Measurements from ENCODE around the gene LAGE3. TPM values are rescaled to one million over a fixed set of nuclear protein-coding genes. Genes with fewer than 3 reads are reported as not detected.

LAGE3 gene
- total RNA-seq, 1 donor from 2014 or later = 20.0 TPM

GRCh38 chrX:154473683-154474082 lies 5.4 kb downstream of the LAGE3 start:
- Histone ChIP-seq H2AFZ (ENCODE audit: low read depth, low read length) (no peak overlapping the region), H3K9me3 (ENCODE audit: insufficient read depth, low read depth, low read length) (no peaks in the 10 kb centered on the region), H4K20me1 (ENCODE audit: insufficient read depth, low read length) (peaks cover 7% of the 10 kb centered on the region), H3K36me3 (ENCODE audit: insufficient read depth, low read length) (peaks cover 2% of the 10 kb centered on the region), H3K27ac (ENCODE audit: low read depth, low read length) (no peak overlapping the region), H3K27me3 (ENCODE audit: insufficient read depth, low read length) (no peaks in the 10 kb centered on the region), H3K4me3 (ENCODE audit: insufficient read depth, low read depth, low read length) (no peak overlapping the region), H3K4me2 (ENCODE audit: low read length) (no peak overlapping the region), H3K4me1 (ENCODE audit: insufficient read depth, low read length) (no peaks in the 10 kb centered on the region), H3K79me2 (ENCODE audit: insufficient read depth, low read length) (no peaks in the 10 kb centered on the region), H3K9ac (ENCODE audit: low read length) (no peak overlapping the region)
- H3K4me1 Mint-ChIP-seq (ENCODE audit: low read depth, unreplicated experiment) = no peaks in the 10 kb centered on the region
- no peak overlapping the region for H3K4me3 Mint-ChIP-seq (ENCODE audit: unreplicated experiment)
- TF ChIP-seq EZH2 (IDR thresholded peaks at IDR 0.05; ENCODE audit: insufficient read depth, low read length) = no peak
- no peak for TF ChIP-seq CTCF (IDR thresholded peaks at IDR 0.05; ENCODE audit: insufficient read depth, low read depth, low read length)
- no peak for DNase-seq (ENCODE audit: low read depth)
- no peak overlapping the region for H3K27ac Mint-ChIP-seq (ENCODE audit: unreplicated experiment)
- H3K36me3 Mint-ChIP-seq (ENCODE audit: low read depth, unreplicated experiment) = no peaks in the 10 kb centered on the region
- H3K27me3 Mint-ChIP-seq (ENCODE audit: low read depth, unreplicated experiment) = no peaks in the 10 kb centered on the region
- no peak for FAIRE-seq
- H3K9me3 Mint-ChIP-seq (ENCODE audit: unreplicated experiment) = no peaks in the 10 kb centered on the region

- H3K9me3 ChIP-seq (ENCODE audit: insufficient read depth, low read depth, low read length) = no peaks in the 10 kb centered on the region
- DNase-seq (ENCODE audit: low read depth) = no peak
- no peaks in the 10 kb centered on the region for H3K4me1 ChIP-seq (ENCODE audit: insufficient read depth, low read length)
- H3K79me2 ChIP-seq (ENCODE audit: insufficient read depth, low read length) = no peaks in the 10 kb centered on the region
- Mint-ChIP-seq H3K36me3 (ENCODE audit: low read depth, unreplicated experiment) (no peaks in the 10 kb centered on the region), H3K27ac (ENCODE audit: unreplicated experiment) (peak overlapping the region; percentile 9), H3K27me3 (ENCODE audit: low read depth, unreplicated experiment) (no peaks in the 10 kb centered on the region), H3K9me3 (ENCODE audit: unreplicated experiment) (no peaks in the 10 kb centered on the region), H3K4me1 (ENCODE audit: low read depth, unreplicated experiment) (no peaks in the 10 kb centered on the region), H3K4me3 (ENCODE audit: unreplicated experiment) (peak overlapping the region; percentile 14)
- TF ChIP-seq CTCF (IDR thresholded peaks at IDR 0.05; ENCODE audit: insufficient read depth, low read depth, low read length) = no peak
- no peak for TF ChIP-seq EZH2 (IDR thresholded peaks at IDR 0.05; ENCODE audit: insufficient read depth, low read length)
- FAIRE-seq = no peak
- no peaks in the 10 kb centered on the region for H3K27me3 ChIP-seq (ENCODE audit: insufficient read depth, low read length)
- no peak overlapping the region for H3K4me2 ChIP-seq (ENCODE audit: low read length)
- H3K36me3 ChIP-seq (ENCODE audit: insufficient read depth, low read length) = peaks cover 2% of the 10 kb centered on the region
- no peak overlapping the region for H3K4me3 ChIP-seq (ENCODE audit: insufficient read depth, low read depth, low read length)
- peaks cover 7% of the 10 kb centered on the region for H4K20me1 ChIP-seq (ENCODE audit: insufficient read depth, low read length)
- H3K27ac ChIP-seq (ENCODE audit: low read depth, low read length) = no peak overlapping the region
- no peak overlapping the region for H2AFZ ChIP-seq (ENCODE audit: low read depth, low read length)
- no peak overlapping the region for H3K9ac ChIP-seq (ENCODE audit: low read length)
Observed at GRCh38 chrX:154472685-154473632, 6.1 kb downstream of the LAGE3 start.
